Measurements from ENCODE around the gene DTX1. TPM values are rescaled to one million over a fixed set of nuclear protein-coding genes. Genes with fewer than 3 reads are reported as not detected.
"Not testable (repeated sequence)": the region's sequence is repeated elsewhere in the genome, so short reads cannot be mapped to it uniquely, and the experiment has no call there.

Gene DTX1
- total RNA-seq, 1 donor, result 5.2 TPM

DNA sequence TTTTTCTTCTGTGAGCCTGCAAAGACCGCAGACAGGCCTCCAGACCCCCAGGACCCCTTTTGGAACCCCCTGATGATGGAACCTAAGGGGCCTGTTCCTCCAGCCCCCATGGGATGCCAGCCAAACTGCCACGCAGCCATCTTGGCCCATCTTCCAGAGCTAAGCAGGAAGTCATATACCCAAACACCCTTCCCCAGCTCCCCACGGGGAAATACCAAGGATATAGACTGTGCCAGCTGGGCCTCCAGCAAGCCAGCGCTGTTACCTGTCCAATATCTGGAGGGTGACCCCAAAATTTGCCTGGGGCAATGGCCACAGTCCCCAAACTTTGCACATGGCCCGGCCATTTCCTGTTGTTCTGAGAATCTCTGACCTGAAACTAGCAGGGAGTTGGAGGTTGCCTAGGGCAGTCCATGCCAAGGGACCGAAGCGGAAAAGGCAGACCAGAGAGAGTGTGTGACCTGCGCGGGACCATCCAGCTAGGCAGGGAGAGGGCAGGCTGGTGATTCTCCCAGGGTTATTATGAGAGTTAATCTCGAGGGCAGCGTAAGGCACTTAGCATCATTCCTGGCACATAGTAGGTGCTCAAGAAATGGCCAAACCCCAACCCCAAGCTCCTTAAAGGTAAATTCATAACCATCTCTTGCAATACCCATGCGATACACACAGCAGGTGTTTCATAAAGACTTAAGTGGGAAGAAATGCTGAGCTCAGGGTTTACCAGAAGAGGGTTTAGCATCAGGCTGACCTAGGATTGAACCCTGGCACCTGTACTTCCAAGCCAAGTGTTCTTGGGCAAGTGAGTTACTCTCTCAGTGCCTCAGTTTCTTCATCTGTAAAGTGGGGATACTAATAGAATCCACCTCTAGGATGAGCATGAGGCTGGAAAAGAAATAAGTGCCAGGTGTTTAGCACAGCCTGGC, 81.6 kb downstream of the DTX1 start:
- Histone ChIP-seq H3K27me3 (ENCODE audit: insufficient read depth, low read length) (peaks cover 2% of the 10 kb centered on the region), H3K9me3 (ENCODE audit: low read depth, low read length) (no peaks in the 10 kb centered on the region), H3K4me1 (ENCODE audit: insufficient read depth, low read length) (peaks cover 31% of the 10 kb centered on the region), H3K4me3 (ENCODE audit: low read length) (no peak overlapping the region)

- no peak overlapping the region for H3K4me3 ChIP-seq (ENCODE audit: low read length)
- H3K27me3 ChIP-seq (ENCODE audit: insufficient read depth, low read length), result peaks cover 2% of the 10 kb centered on the region
- H3K4me1 ChIP-seq (ENCODE audit: insufficient read depth, low read length), result peaks cover 38% of the 10 kb centered on the region
- H3K9me3 ChIP-seq (ENCODE audit: low read depth, low read length), result no peaks in the 10 kb centered on the region
Observed at GRCh38 chr12:113138826-113139225, 82.3 kb downstream of the DTX1 start.

DNA sequence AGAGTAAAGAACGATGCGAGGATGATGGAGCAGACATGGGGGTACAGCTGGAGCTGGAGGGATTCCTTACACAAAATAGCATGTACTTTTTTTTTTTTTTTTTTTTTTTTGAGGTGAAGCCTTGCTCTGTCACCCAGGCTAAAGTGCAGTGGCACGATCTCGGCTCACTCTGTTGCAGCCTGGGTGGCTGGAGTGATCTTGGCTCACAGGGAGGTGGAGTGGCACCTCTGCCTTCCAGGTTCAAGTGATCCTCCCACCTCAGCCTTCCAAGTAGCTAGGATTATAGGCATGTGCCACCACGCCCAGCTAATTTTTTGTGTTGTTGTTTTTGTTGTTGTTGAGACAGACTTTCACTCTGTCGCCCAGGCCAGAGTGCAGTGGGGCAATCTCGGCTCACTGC, 84.2 kb downstream of the DTX1 start:
- no peaks in the 10 kb centered on the region for H3K9me3 ChIP-seq (ENCODE audit: low read depth, low read length)
- peaks cover 37% of the 10 kb centered on the region for H3K4me1 ChIP-seq (ENCODE audit: insufficient read depth, low read length)
- H3K27me3 ChIP-seq (ENCODE audit: insufficient read depth, low read length), result peaks cover 2% of the 10 kb centered on the region
- no peak overlapping the region for H3K4me3 ChIP-seq (ENCODE audit: low read length)

DNA sequence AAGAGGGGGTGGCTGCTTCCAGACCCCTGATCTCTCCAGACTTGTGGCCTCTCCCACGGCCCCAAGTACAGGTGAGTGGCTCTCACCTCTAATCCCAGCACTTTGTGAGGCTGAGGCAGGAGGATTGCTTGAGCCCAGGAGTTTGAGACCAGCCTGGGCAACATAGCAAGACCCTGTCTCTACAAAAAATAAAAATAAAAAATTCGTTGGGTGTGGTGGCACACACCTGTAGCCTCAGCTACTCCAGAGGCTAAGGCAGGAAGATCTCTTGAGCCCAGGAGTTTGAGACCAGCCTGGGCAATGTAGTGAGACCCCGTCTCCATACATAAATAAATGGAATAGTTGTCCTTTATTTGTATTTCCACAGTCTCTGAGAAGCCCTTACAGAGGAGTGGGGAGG, 85.2 kb downstream of the DTX1 start:
- H3K4me1 ChIP-seq (ENCODE audit: insufficient read depth, low read length), result peaks cover 33% of the 10 kb centered on the region
- H3K27me3 ChIP-seq (ENCODE audit: insufficient read depth, low read length); H3K4me3 ChIP-seq (ENCODE audit: low read length): not testable (repeated sequence)

GRCh38 chr12:113142173-113142885, 85.8 kb downstream of the DTX1 start:
- H3K4me3 ChIP-seq (ENCODE audit: low read length), result no peak overlapping the region
- no peaks in the 10 kb centered on the region for H3K9me3 ChIP-seq (ENCODE audit: low read depth, low read length)

More for the DNA sequence above, 85.2 kb downstream of the DTX1 start:
- H3K9me3 ChIP-seq (ENCODE audit: low read depth, low read length), result not testable (repeated sequence)

GRCh38 chr12:113142886-113143332, 86.4 kb downstream of the DTX1 start:
- Histone ChIP-seq H3K4me1 (ENCODE audit: insufficient read depth, low read length) (peaks cover 33% of the 10 kb centered on the region), H3K4me3 (ENCODE audit: low read length) (no peak overlapping the region), H3K9me3 (ENCODE audit: low read depth, low read length) (no peaks in the 10 kb centered on the region)

More at GRCh38 chr12:113142173-113142885, 85.8 kb downstream of the DTX1 start:
- H3K4me1 ChIP-seq (ENCODE audit: insufficient read depth, low read length), result peaks cover 33% of the 10 kb centered on the region
- no peaks in the 10 kb centered on the region for H3K27me3 ChIP-seq (ENCODE audit: insufficient read depth, low read length)

DNA sequence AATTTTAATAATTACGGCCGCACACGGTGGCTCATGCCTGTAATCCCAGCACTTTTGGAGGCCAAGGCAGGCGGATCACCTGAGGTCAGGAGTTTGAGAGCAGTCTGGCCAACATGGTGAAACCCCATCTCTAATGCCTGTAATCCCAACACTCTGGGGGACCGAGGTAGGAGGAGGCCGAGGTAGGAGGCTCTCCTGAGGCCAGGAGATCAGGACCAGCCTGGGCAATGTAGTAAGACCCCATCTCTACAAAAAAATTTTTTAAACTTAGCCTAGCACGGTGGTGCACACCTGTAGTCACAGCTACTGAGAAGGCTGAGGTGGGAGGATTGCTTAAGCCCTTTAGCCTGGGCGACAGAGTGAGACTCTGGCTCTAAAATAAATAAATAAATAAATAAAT, 87.4 kb downstream of the DTX1 start:
- Histone ChIP-seq H3K4me3 (ENCODE audit: low read length) (no peak overlapping the region), H3K4me1 (ENCODE audit: insufficient read depth, low read length) (peaks cover 33% of the 10 kb centered on the region), H3K9me3 (ENCODE audit: low read depth, low read length) (no peaks in the 10 kb centered on the region), H3K27me3 (ENCODE audit: insufficient read depth, low read length) (no peaks in the 10 kb centered on the region)

More at GRCh38 chr12:113142886-113143332, 86.4 kb downstream of the DTX1 start:
- H3K27me3 ChIP-seq (ENCODE audit: insufficient read depth, low read length), result no peaks in the 10 kb centered on the region

DNA sequence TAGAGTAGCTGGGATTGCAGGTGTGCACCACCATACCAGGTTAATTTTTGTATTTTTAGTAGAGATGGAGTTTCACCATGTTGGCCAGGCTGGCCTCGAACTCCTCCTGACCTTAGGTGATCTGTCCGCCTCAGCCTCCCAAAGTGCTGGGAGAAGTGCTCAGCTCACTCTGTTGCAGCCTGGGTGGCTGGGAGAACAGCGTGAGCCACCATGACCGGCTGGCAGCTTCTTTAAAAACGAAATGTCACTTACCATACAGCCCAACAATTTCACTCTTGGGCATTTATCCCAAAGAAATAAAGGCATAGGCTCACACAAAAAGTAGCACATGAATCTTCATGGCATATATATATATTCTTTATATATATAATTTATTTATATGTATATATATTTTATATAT, 88.3 kb downstream of the DTX1 start:
- no peaks in the 10 kb centered on the region for H3K9me3 ChIP-seq (ENCODE audit: low read depth, low read length)
- peaks cover 33% of the 10 kb centered on the region for H3K4me1 ChIP-seq (ENCODE audit: insufficient read depth, low read length)
- H3K27me3 ChIP-seq (ENCODE audit: insufficient read depth, low read length), result no peaks in the 10 kb centered on the region
- H3K4me3 ChIP-seq (ENCODE audit: low read length), result no peak overlapping the region

- no peaks in the 10 kb centered on the region for H3K27me3 ChIP-seq (ENCODE audit: insufficient read depth, low read length)
- H3K4me1 ChIP-seq (ENCODE audit: insufficient read depth, low read length), result peaks cover 33% of the 10 kb centered on the region
- H3K9me3 ChIP-seq (ENCODE audit: low read depth, low read length), result no peaks in the 10 kb centered on the region
- H3K4me3 ChIP-seq (ENCODE audit: low read length), result no peak overlapping the region
Observed at GRCh38 chr12:113145720-113146551, 89.4 kb downstream of the DTX1 start.

GRCh38 chr12:113146999-113147398, 90.5 kb downstream of the DTX1 start:
- peaks cover 4% of the 10 kb centered on the region for H3K27me3 ChIP-seq (ENCODE audit: insufficient read depth, low read length)
- H3K9me3 ChIP-seq (ENCODE audit: low read depth, low read length), result no peaks in the 10 kb centered on the region
- peaks cover 27% of the 10 kb centered on the region for H3K4me1 ChIP-seq (ENCODE audit: insufficient read depth, low read length)
- no peak overlapping the region for H3K4me3 ChIP-seq (ENCODE audit: low read length)

Other genes with a start within 250 kb of the DTX1 start
- gene OAS1, start 149.8 kb upstream of the DTX1 start, total RNA-seq, result 7.7 TPM
- 17.7 TPM for gene OAS3, start 118.3 kb upstream of the DTX1 start, total RNA-seq
- 22.2 TPM for gene OAS2, start 78.2 kb upstream of the DTX1 start, total RNA-seq
- gene RASAL1, start 79.0 kb downstream of the DTX1 start, total RNA-seq, result 0.10 TPM
- gene CFAP73, start 93.0 kb downstream of the DTX1 start, total RNA-seq, result not detected
- gene DDX54, start 128.7 kb downstream of the DTX1 start, total RNA-seq, result 31.7 TPM
- 3.3 TPM for gene RITA1, start 129.0 kb downstream of the DTX1 start, total RNA-seq
- gene TPCN1, start 164.7 kb downstream of the DTX1 start, total RNA-seq, result 15.4 TPM